Small intestine (tissue), 16 donors: ENCODE data around the gene COX10. TPM values are rescaled to one million over a fixed set of nuclear protein-coding genes. Genes with fewer than 3 reads are reported as not detected.
"Not testable (repeated sequence)": the region's sequence is repeated elsewhere in the genome, so short reads cannot be mapped to it uniquely, and the experiment has no call there.

Experiments used
- DNase-seq, 2 donors: peaks; one replicate each; pipeline versions ENCODE4 v3.0.0 to v3.0.0-alpha.2; 2013
- FAIRE-seq: peaks from 2 replicates; lab custom pipeline; 2012; peaks lifted over from hg19 to GRCh38; lab: Jason Lieb, UNC
- H3K27ac ChIP-seq, 3 donors: one replicate each; pipeline ENCODE4 v1.5.1; 2013; ENCODE audit warnings: low read length in 2 of 3, mild to moderate bottlenecking in 2 of 3, control low read depth in 1 of 3, inconsistent platforms in 1 of 3, low read depth in 1 of 3, moderate library complexity in 1 of 3
- H3K27me3 ChIP-seq, 3 donors: one replicate each; pipeline ENCODE4 v1.6.1; 2013; ENCODE audit warnings: low read length in 3 of 3, inconsistent platforms in 1 of 3; ENCODE audit not compliant: control insufficient read depth in 3 of 3, insufficient read depth in 3 of 3
- H3K36me3 ChIP-seq, 3 donors: one replicate each; pipeline ENCODE4 v1.6.1; 2013; ENCODE audit warnings: low read length in 3 of 3, inconsistent platforms in 1 of 3, low read depth in 1 of 3, mild to moderate bottlenecking in 1 of 3, moderate library complexity in 1 of 3; ENCODE audit not compliant: control insufficient read depth in 3 of 3, insufficient read depth in 2 of 3
- H3K4me1 ChIP-seq, 3 donors: one replicate each; pipeline ENCODE4 v1.6.1; 2013; ENCODE audit warnings: low read length in 2 of 3, inconsistent platforms in 1 of 3, low read depth in 1 of 3, mild to moderate bottlenecking in 1 of 3, moderate library complexity in 1 of 3; ENCODE audit not compliant: control insufficient read depth in 3 of 3, insufficient read depth in 2 of 3
- H3K4me3 ChIP-seq, 3 donors: one replicate each; pipeline ENCODE4 v1.5.1; 2013; ENCODE audit warnings: low read length in 3 of 3, control low read depth in 1 of 3, inconsistent platforms in 1 of 3, low read depth in 1 of 3, mild to moderate bottlenecking in 1 of 3, moderate library complexity in 1 of 3
- H3K9me3 ChIP-seq, 2 donors: one replicate each; pipeline ENCODE4 v1.6.1; 2013; ENCODE audit warnings: low read depth in 1 of 2, low read length in 1 of 2; ENCODE audit not compliant: control insufficient read depth in 2 of 2, insufficient read depth in 1 of 2
- WGBS, 3 donors: extraction: QIAGEN DNeasy Blood & Tissue Kit; methylation state at CpG; one replicate each; pipeline ENCODE4 v1.1.7; 2013; 5-methylcytosine and 5-hydroxymethylcytosine counted together
- long read RNA-seq, 10 donors: transcript quantifications; one replicate each; lab custom pipeline, GENCODE V29; 2026
- polyA plus RNA-seq, 4 donors: library from polyadenylated mRNA; stranded (reverse) in 3 of 4; unstranded in 1 of 4; fragments of 200-250 nt in 3 of 4; fragments of 120-200 nt in 1 of 4; gene quantifications; one replicate each; pipeline versions ENCODE4 v1.2.1 to v1.2.3, GENCODE V29; 2013
- donor health status: healthy with polysubstance abuse.
- donor health status: control.
- donor health status: control.
- donor health status: Bipolar disorder and iron deficiency.
- donor health status: healthy.

Gene COX10
- polyA plus RNA-seq, result 10 to 100 TPM; 10.8 to 18.1 (median 16.2) TPM
- long read RNA-seq, donor 1, result 0 reads
- long read RNA-seq, donor 2, partial matches to known transcripts, result 0 of 1 reads
- long read RNA-seq, donor 2, other reads (novel, unspliced or antisense), result 0 of 1 reads
- long read RNA-seq, donor 3, partial matches to known transcripts, result 7 of 10 reads
- long read RNA-seq, donor 3, other reads (novel, unspliced or antisense), result 0 of 10 reads
- long read RNA-seq, donor 4, result 0 reads
- long read RNA-seq, donor 5, partial matches to known transcripts, result 0 of 1 reads
- long read RNA-seq, donor 5, other reads (novel, unspliced or antisense), result 0 of 1 reads
- long read RNA-seq, donor 6, partial matches to known transcripts, result 0 of 5 reads
- long read RNA-seq, donor 6, other reads (novel, unspliced or antisense), result 0 of 5 reads
- long read RNA-seq, donor 7, transcript COX10-202 (3 exons, 875 nt), result major isoform, 5 of 8 reads
- long read RNA-seq, donor 7, partial matches to known transcripts, result 0 of 8 reads
- long read RNA-seq, donor 7, other reads (novel, unspliced or antisense), result 0 of 8 reads
- long read RNA-seq, donor 8, partial matches to known transcripts, result 0 of 1 reads
- long read RNA-seq, donor 8, other reads (novel, unspliced or antisense), result 0 of 1 reads
- long read RNA-seq, donor 9, partial matches to known transcripts, result 0 of 1 reads
- long read RNA-seq, donor 9, other reads (novel, unspliced or antisense), result 0 of 1 reads
- long read RNA-seq, donor 10, transcript COX10-202 (3 exons, 875 nt), result major isoform, 6 of 10 reads
- long read RNA-seq, donor 10, partial matches to known transcripts, result 0 of 10 reads
- long read RNA-seq, donor 10, other reads (novel, unspliced or antisense), result 0 of 10 reads

DNA sequence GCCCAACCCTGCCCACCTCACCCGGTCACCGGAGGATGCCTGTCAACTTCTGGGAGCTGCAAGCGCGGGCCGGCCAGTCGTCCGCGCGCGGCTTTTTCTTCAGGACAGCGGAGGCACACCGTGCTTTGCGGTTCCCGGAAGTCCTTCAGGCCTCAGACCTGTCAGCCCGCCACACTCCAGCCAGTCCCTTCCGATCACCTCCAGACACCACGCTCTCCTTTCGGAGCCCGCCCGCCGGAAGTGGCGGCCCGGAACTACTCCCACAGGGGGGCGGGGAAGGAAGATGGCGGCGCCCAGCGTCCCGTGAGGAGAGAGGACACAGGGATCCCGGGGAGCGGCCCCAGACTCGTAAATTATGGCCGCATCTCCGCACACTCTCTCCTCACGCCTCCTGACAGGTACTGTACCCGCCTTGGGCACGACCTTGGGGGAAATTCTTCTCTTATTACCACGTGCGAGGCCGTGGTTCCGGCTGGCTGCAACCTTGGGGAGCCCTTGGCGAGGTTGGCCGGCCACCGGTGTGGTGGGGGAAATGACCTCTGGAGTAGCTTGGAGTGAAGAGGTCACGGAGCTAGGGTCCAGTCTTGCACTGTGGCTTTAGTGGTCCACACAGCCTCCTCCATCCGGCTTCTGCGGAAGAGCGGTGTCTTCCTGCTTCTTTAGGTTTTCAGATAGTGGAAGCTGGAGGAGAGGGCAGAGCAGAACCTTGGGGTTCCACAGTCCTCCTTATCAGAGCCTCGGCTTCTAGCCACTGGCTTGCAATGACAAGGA lies at the start of gene COX10:
COX10 (plus strand) TSS at position 254 of the 771 bp plus-strand sequence; CDS start at position 356, 102 bp downstream.
- WGBS, 3 donors, result 0 to 1% (median 0%) methylated on average over 47 to 48 of the region's 48 CpGs
- DNase-seq (peak; percentile 93 to 94), FAIRE-seq (no peak)
- Histone ChIP-seq H3K27me3 (no peaks in the 10 kb centered on the region), H3K36me3 (peaks cover 0 to 2% (median 0%) of the 10 kb centered on the region in 3 donors), H3K4me3 (peak within 1 kb of the TSS; percentile 88 to 100 (median 89)), H3K27ac (peak within 1 kb of the TSS; percentile 71 to 94 (median 89)), H3K4me1 (peaks cover 0 to 12% (median 3%) of the 10 kb centered on the region in 3 donors), H3K9me3 (no peaks in the 10 kb centered on the region)

DNA sequence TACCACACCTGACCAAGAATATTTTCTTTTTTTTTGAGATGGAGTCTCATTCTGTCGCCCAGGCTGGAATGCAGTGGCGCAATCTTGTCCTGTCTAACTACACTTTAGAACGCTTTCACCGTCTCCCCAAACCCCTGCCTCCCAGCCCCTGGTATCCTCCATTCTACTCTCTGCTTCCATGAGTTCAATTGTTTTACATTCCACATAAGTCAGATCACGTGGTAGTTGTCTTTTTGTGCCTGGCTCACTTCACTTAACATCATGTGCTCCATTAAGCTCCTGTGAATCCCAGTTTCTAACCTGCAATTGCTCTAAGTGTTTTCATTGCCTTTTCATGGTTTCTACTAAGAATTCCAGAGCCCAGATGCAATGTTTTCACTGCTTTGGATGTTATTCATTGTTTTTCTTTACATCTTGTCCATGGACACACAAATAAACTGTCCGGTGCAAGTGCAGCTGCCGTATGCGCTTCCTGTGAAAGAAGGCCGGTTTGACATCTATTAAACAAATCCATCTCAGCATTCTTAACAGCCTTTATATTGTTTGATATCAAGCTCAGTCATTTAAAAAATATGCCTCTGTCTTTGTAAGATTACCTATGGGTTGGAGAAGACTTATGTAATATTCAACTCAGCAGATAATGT lies 47.5 kb upstream of the COX10 start:
- FAIRE-seq, result peak; percentile 26
- WGBS, 3 donors, result 76 to 91% (median 90%) methylated on average over 4 to 7 of the region's 9 CpGs
- not testable (repeated sequence) for H3K4me1 ChIP-seq, H3K4me3 ChIP-seq, H3K9me3 ChIP-seq, H3K27ac ChIP-seq, H3K36me3 ChIP-seq, H3K27me3 ChIP-seq, DNase-seq

DNA sequence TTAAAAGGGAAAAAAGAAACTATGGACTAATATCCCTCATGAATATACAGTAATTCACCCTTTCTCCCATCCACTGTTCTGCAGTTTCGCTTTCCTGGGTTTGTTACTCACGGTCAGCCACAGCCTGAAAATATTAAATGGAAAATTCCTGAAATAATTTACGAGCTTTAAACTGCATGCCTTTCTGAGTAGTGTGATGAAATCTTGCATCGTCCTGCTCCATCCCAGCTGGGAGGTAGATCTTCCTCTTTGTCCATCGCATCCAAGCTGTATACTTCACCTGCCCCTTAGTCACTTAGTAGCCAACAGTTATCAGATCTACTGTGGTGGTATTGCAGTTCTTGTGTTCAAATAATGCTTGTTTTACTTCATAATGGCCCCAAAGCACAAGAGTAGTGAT lies 39.5 kb upstream of the COX10 start:
- not testable (repeated sequence) for H3K27me3 ChIP-seq, H3K4me3 ChIP-seq, DNase-seq, H3K9me3 ChIP-seq, H3K4me1 ChIP-seq, H3K36me3 ChIP-seq, H3K27ac ChIP-seq, FAIRE-seq
- 62% methylated on average over 2 of the region's 5 CpGs; no CpG with 5 or more reads in 2 of the 3 donors for WGBS, 3 donors

DNA sequence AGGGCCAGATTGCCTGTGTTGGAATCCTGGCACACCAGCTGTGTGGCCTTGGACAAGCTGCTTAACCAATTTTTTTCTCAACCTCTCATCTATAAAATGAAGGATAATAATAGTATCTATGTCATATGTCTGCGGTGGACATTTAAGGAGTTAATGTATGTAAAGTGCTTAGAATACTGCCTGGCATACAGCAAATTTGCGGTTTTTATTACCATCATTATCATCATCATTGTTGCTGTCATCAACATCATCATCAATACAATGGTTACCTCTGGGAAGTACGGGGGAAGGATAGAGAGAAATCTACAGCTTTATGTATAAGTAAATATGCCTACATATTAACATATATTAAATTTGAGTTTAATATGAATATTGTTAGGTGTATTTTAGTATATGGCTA lies 37.1 kb upstream of the COX10 start:
- H3K4me3 ChIP-seq, result no peak overlapping the region
- peaks cover 0 to 6% (median 3%) of the 10 kb centered on the region in 3 donors for H3K36me3 ChIP-seq
- no peaks in the 10 kb centered on the region for H3K27me3 ChIP-seq
- no peak overlapping the region for H3K27ac ChIP-seq
- no peaks in the 10 kb centered on the region for H3K9me3 ChIP-seq
- H3K4me1 ChIP-seq, result no peaks in the 10 kb centered on the region
- 90 to 95% (median 94%) methylated on average over 3 of the region's 3 CpGs for WGBS, 3 donors
- FAIRE-seq, result no peak
- no peak for DNase-seq

DNA sequence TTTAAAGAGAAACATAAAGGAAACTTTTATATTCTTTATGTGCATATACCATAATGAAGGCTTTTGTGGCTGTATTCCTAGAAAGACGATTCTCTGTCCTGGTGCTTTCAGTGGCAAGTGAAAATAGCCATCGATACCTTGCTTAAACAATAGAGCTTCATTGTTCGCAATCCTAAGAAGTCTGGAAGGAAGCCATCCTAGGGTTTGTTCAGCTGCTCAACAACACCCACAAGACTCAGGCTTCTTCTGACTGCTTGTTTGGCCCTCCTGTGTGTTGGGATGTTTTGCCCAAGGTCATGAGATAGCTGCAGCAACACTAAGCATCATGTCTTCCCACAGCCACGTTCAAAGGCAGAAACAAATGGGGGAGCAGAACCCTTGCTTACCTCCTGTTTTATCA lies 36.1 kb upstream of the COX10 start:
- DNase-seq, result no peak
- Histone ChIP-seq H3K36me3 (peaks cover 0 to 6% (median 3%) of the 10 kb centered on the region in 3 donors), H3K9me3 (no peaks in the 10 kb centered on the region), H3K4me3 (no peak overlapping the region), H3K4me1 (peaks cover 0 to under 1% (median 0%) of the 10 kb centered on the region in 3 donors), H3K27me3 (no peaks in the 10 kb centered on the region), H3K27ac (no peak overlapping the region)
- WGBS, 3 donors, result 28 to 73% (median 47%) methylated on average over 4 of the region's 4 CpGs
- FAIRE-seq, result no peak

DNA sequence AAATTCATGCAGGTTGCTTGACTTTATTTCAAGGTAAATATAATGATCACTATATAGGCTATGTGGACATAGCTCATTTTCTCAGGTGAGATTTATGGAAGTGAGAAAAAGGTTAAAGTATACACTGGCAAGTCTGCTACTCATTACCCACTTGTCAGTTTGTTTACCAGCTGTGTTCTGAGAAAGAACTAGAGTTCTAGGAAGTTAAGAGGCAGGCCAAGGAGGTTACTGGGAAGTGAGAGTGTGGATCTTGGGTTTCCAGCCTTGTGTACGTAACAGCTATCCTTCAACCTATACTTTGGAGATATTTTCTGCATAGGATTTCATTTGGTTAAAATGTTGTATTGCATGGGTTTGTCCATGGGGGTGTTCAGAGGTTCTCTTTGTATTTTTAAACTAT lies 31.9 kb upstream of the COX10 start:
- H3K36me3 ChIP-seq, result peaks cover 0 to 6% (median 3%) of the 10 kb centered on the region in 3 donors
- no peaks in the 10 kb centered on the region for H3K27me3 ChIP-seq
- 87 to 100% (median 95%) methylated on average over 1 of the region's 1 CpG for WGBS, 3 donors
- no peaks in the 10 kb centered on the region for H3K9me3 ChIP-seq
- FAIRE-seq, result no peak
- no peak overlapping the region for H3K4me3 ChIP-seq
- DNase-seq, result peak in 1 of 2 donors; percentile 11
- peaks cover 0 to 4% (median 0%) of the 10 kb centered on the region in 3 donors for H3K4me1 ChIP-seq
- H3K27ac ChIP-seq, result no peak overlapping the region

DNA sequence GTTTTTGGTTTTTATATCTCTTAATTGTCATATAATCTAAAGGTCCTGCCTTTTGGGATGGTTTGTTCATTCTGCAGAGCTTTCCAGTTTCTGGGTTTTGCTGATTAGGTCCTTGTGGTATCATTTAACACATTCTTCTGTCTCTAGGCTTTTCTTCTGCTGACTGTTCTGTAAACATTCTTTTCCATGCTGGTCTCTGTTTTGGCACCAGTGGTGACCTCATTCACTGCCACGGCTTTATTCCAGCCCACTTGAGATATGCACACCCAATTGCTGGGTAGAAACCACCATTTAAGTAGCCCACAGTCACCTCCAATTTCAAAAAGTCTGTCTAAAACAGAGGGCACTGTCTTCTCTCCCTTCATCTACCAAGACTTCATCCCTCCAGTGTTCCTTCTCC lies 31.1 kb upstream of the COX10 start:
- H3K9me3 ChIP-seq, result no peaks in the 10 kb centered on the region
- DNase-seq (no peak), FAIRE-seq (no peak)
- no peaks in the 10 kb centered on the region for H3K27me3 ChIP-seq
- 45 to 68% (median 64%) methylated on average over 1 of the region's 1 CpG for WGBS, 3 donors
- H3K27ac ChIP-seq, result no peak overlapping the region
- H3K36me3 ChIP-seq, result peaks cover 0 to 5% (median 3%) of the 10 kb centered on the region in 3 donors
- peaks cover 0 to 4% (median 0%) of the 10 kb centered on the region in 3 donors for H3K4me1 ChIP-seq
- no peak overlapping the region for H3K4me3 ChIP-seq
